Thyroid gland (tissue), 4 donors: ENCODE data around the gene FBXO45. TPM values are rescaled to one million over a fixed set of nuclear protein-coding genes. Genes with fewer than 3 reads are reported as not detected.
"Not testable (repeated sequence)": the region's sequence is repeated elsewhere in the genome, so short reads cannot be mapped to it uniquely, and the experiment has no call there.

Experiments
- DNase-seq, 2 donors: peaks; one replicate each; pipeline ENCODE4 v3.0.0-alpha.2; 2019
- H3K27ac ChIP-seq, 3 donors: fragments of 200-600 bp; sonication (generic); 1 replicate in 2 of 3; 2 replicates in 1 of 3; pipeline ENCODE4 v1.5.1; 2016 to 2019; ENCODE audit warnings: mild to moderate bottlenecking in 1 of 3, moderate library complexity in 1 of 3
- H3K27me3 ChIP-seq: fragments of 200-600 bp; sonication (generic); one replicate; pipeline ENCODE4 v1.5.1; 2019
- H3K36me3 ChIP-seq, 2 donors: fragments of 200-600 bp; sonication (generic); one replicate each; pipeline ENCODE4 v1.5.1; 2016 to 2019
- H3K4me1 ChIP-seq, 2 donors: fragments of 200-600 bp; sonication (generic); one replicate each; pipeline ENCODE4 v1.5.1; 2017 to 2019
- H3K4me3 ChIP-seq, 3 donors: fragments of 200-600 bp; sonication (generic); replicated peaks in 1 of 3; 1 replicate in 2 of 3; 2 replicates in 1 of 3; pipeline ENCODE4 v1.5.1; 2016; ENCODE audit warnings: mild to moderate bottlenecking in 1 of 3
- H3K9me3 ChIP-seq: fragments of 200-600 bp; sonication (generic); one replicate; pipeline ENCODE4 v1.5.1; 2017
- CTCF ChIP-seq, 6 experiments: fragments of 200-600 bp in 3 of 6; fragments of 450-650 bp in 3 of 6; sonication (generic) in 3 of 6; IDR thresholded peaks; one replicate each; pipeline ENCODE4 v1.5.1; 2016 to 2019; ENCODE audit warnings: antibody characterized with exemption in 6 of 6, mild to moderate bottlenecking in 2 of 6, inconsistent platforms in 1 of 6, moderate library complexity in 1 of 6
- POLR2A ChIP-seq, 2 donors: fragments of 450-650 bp; IDR thresholded peaks; one replicate each; pipeline ENCODE4 v1.6.1; 2017; ENCODE audit warnings: antibody characterized with exemption in 2 of 2, mild to moderate bottlenecking in 2 of 2, moderate library complexity in 1 of 2
- WGBS, 2 donors: methylation state at CpG; one replicate each; pipeline ENCODE4 v1.1.5; 2017; 5-methylcytosine and 5-hydroxymethylcytosine counted together
- intact Hi-C: fragments of 100-400 bp; cut with DNase I; formaldehyde crosslinking; loops from one replicate; pipeline ENCODE4 v1.15.1; 2023
- total RNA-seq, 4 donors: library from RNA; depleted of rRNA; stranded (reverse); fragments of >200 nt; gene quantifications; one replicate each; pipeline ENCODE4 v1.2.3, GENCODE V29; 2016

The FBXO45 gene
- total RNA-seq, 4 donors from 2014 or later: 4.0 to 8.9 (median 5.7) TPM

DNA sequence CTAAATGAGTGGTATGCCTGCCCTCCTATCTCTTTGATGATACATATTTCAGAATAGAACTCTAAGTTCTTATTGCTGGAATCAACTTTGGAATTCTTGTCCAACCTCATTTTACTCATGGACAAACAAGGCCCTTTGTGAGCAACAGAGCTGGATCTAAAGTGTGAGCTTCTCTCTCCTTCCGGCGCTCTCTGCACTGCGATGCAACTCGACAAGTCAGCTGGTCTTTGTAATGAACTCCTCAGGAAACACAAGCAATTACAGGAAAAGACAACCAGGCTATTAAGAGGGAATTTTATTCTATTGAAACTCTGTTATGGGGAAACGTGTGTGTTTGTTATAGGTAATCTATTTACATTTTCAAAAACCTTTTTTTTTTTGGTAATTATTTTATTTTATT, 50.8 kb downstream of the FBXO45 start:
- Histone ChIP-seq H3K4me1 (peaks cover 4 to 7% of the 10 kb centered on the region in 2 donors), H3K9me3 (no peaks in the 10 kb centered on the region), H3K4me3 (no peak overlapping the region), H3K27me3 (no peaks in the 10 kb centered on the region), H3K36me3 (no peaks in the 10 kb centered on the region), H3K27ac (no peak overlapping the region)
- TF ChIP-seq CTCF (IDR thresholded peaks at IDR 0.05) (no peak), POLR2A (IDR thresholded peaks at IDR 0.05) (no peak)
- no peak for DNase-seq
- 59 to 63% methylated on average over 5 of the region's 5 CpGs for WGBS, 2 donors
- intact Hi-C loops: no loop called here

GRCh38 chr3:196619627-196620026, 51.2 kb downstream of the FBXO45 start:
- H3K4me3 ChIP-seq, intact Hi-C loops, DNase-seq, H3K4me1 ChIP-seq, H3K36me3 ChIP-seq, H3K27me3 ChIP-seq, H3K9me3 ChIP-seq: not testable (repeated sequence)
- peak overlapping the region in 1 of 3 donors; percentile 45 for H3K27ac ChIP-seq
- WGBS, 2 donors: 14 to 32% methylated on average over 2 to 5 of the region's 5 CpGs

- Histone ChIP-seq H3K9me3 (no peaks in the 10 kb centered on the region), H3K27me3 (no peaks in the 10 kb centered on the region), H3K27ac (peak overlapping the region in 1 of 3 donors; percentile 45), H3K4me3 (no peak overlapping the region), H3K36me3 (no peaks in the 10 kb centered on the region), H3K4me1 (peaks cover 4 to 7% of the 10 kb centered on the region in 2 donors)
- no peak for DNase-seq
- 39 to 55% methylated on average over 10 of the region's 10 CpGs for WGBS, 2 donors
- intact Hi-C loops: no loop called here
- no peak for TF ChIP-seq POLR2A (IDR thresholded peaks at IDR 0.05)
- TF ChIP-seq CTCF (IDR thresholded peaks at IDR 0.05): no peak
Observed at GRCh38 chr3:196620161-196620604, 51.7 kb downstream of the FBXO45 start.

- Histone ChIP-seq H3K4me3 (no peak overlapping the region), H3K4me1 (peaks cover 4 to 7% of the 10 kb centered on the region in 2 donors), H3K36me3 (no peaks in the 10 kb centered on the region), H3K9me3 (no peaks in the 10 kb centered on the region), H3K27ac (peak overlapping the region in 1 of 3 donors; percentile 45), H3K27me3 (no peaks in the 10 kb centered on the region)
- no peak for DNase-seq
- intact Hi-C loops: no loop called here
- 71 to 73% methylated on average over 2 of the region's 2 CpGs for WGBS, 2 donors
- no peak for TF ChIP-seq POLR2A (IDR thresholded peaks at IDR 0.05)
- no peak for TF ChIP-seq CTCF (IDR thresholded peaks at IDR 0.05)
Observed at GRCh38 chr3:196620684-196621083, 52.2 kb downstream of the FBXO45 start.

- intact Hi-C loops: no loop called here
- no peaks in the 10 kb centered on the region for H3K36me3 ChIP-seq
- no peak overlapping the region for H3K4me3 ChIP-seq
- TF ChIP-seq POLR2A (IDR thresholded peaks at IDR 0.05): no peak
- no peak for TF ChIP-seq CTCF (IDR thresholded peaks at IDR 0.05)
- peaks cover 4 to 7% of the 10 kb centered on the region in 2 donors for H3K4me1 ChIP-seq
- no peak overlapping the region for H3K27ac ChIP-seq
- WGBS, 2 donors: 91 to 95% methylated on average over 10 of the region's 10 CpGs
- no peak for DNase-seq
- H3K27me3 ChIP-seq: no peaks in the 10 kb centered on the region
- no peaks in the 10 kb centered on the region for H3K9me3 ChIP-seq
Observed at GRCh38 chr3:196621611-196622010, 53.2 kb downstream of the FBXO45 start.
